ENCODE data around the gene HLA-F.

Gene HLA-F

DNA sequence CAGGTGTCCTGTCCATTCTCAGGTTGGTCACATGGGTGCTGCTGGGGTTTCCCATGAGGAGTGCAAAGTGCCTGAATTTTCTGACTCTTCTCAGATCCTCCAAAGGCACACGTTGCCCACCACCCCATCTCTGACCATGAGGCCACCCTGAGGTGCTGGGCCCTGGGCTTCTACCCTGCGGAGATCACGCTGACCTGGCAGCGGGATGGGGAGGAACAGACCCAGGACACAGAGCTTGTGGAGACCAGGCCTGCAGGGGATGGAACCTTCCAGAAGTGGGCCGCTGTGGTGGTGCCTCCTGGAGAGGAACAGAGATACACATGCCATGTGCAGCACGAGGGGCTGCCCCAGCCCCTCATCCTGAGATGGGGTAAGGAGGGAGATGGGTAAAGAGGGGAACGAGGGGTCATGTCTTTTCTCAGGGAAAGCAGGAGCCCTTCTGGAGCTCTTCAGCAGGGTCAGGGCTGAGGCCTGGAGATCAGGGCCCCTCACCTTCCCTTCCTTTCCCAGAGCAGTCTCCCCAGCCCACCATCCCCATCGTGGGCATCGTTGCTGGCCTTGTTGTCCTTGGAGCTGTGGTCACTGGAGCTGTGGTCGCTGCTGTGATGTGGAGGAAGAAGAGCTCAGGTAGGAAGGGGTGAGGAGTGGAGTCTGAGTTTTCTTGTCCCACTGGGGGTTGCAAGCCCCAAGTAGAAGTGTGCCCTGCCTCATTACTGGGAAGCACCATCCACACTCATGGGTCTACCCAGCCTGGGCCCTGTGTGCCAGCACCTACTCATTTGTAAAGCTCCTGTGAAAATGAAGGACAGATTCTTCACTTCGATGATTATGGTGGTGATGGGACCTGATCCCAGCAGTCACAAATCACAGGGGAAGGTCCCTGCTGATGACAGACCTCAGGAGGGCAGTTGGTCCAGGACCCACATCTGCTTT lies 2.0 kb downstream of the HLA-F start:
- DNase-seq (ENCODE audit: low read depth in 2 of 2), result no peak

- no peak for DNase-seq (ENCODE audit: low read depth in 2 of 2)
These were observed 2.8 kb downstream of the HLA-F start for GRCh38 chr6:29726001-29726400.

DNA sequence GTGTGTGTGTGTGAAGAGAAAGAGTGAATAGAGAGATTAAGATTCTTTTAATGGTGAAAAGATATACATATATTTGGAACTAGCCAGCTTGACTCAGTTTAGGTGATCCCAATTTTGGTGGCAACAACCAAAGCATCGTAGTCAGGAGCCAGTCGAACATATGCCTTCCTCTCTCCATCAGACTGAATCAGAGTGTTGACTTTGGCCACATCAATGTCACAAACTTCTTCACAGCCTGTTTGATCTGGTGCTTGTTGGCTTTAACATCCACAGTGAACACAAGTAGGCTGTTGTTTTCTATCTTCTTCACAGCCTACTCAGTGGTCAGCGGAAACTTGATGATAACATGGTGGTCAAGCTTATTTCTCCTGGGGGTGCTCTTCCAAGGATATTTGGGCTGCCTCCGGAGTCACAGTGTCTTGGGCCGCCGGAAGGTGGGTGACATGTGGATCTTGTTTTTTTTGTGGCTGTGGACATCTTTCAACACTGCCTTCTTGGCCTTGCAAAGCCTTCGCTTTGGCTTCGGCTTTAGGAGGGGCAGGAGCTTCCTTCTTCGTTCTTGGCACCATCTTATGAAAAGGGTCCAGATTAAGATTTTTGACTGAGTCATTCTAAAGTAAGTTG lies 3.4 kb downstream of the HLA-F start:
- DNase-seq (ENCODE audit: low read depth in 2 of 2), result no peak

DNA sequence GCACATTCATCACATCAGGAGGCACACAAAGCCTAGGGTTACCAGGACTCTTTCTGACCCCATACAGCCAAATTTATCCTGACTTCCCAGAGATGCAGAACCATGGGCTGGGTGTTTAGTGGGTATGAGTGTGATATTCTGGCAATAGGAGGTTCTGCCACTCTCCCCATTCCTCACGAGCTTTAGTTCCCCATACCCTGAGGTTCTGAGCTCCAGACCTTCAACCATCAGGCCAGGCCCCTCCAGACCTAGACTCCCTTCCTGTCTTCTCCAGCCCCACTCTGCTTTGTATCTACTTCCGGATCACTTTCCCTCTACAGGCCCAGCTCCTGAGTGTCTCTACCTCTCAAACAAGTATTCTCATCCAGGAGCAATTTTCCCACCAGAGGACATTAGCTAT lies 4.4 kb downstream of the HLA-F start:
- no peak for DNase-seq (ENCODE audit: low read depth in 2 of 2)

GRCh38 chr6:29728173-29728874 lies 5.1 kb downstream of the HLA-F start:
- no peak for DNase-seq (ENCODE audit: low read depth in 2 of 2)

DNA sequence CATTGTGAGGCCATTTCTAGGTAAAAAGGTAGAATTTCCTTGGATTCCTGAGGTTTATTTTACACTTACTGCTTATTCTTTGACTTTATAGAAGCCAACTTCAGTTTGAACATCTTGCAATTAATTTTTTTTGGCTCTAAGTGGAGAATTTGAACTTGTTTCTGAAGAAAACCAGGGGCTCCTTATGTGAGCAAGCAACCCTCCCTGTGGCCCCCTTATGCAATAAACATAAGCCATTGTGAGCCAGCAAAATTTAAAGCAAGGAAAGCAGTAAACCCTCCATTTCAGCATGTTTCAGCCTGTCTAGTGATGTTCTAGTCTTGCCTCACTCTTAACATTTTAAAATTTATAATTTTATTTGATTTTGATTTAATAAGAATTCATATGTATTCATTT lies 5.6 kb downstream of the HLA-F start:
- no peak for DNase-seq (ENCODE audit: low read depth in 2 of 2)

DNA sequence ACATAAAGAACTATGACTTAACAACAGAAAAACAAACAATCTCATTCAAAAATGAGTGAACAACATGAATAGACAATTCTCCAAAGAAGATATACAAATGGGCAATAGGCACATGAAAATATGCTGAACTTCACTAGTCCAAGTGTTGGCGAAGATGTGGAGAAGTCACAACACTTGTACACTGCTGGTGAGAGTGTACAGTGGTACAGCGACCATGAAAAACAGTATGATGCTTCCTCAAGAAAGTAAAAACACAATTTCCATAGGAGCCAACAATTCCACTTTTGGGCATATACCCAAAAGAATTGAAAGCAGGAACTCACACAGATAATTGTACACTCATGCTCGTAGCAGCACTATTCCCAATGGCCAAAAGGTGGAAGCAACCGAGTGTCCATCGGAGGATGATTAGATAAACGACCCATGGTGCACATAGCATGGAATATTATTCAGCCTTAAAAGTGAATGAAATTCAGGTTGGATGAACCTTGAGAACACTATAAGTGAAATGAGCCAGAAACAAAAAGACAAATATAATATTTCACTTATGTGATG lies 6.6 kb downstream of the HLA-F start:
- no peak for DNase-seq (ENCODE audit: low read depth in 2 of 2)

DNA sequence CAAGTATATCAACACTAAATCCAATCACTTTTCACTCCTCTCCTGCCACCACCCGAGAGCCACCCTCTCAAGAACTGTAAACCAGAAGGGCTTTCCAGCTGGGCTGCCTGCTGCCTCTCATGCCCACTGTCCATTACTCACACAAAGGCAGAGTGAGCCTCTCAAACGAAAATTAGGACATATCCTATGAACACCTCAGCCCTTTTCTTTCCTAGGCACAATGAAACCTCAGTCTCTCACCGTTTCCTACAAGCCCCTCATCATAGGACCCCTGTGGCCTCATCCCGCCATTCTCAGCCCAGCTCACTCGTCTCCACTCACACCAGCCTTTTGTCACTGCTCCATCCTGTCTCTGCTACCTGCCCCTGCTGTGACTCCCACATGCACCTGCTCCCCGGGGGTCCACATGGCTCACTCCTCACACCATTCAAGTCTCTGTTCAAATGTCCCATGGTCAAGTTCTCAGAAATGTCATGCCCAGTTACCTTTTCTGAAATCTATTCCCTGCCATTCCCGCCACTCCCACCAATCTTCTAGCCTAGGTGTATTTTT lies 7.4 kb downstream of the HLA-F start:
- no peak for DNase-seq (ENCODE audit: low read depth in 2 of 2)

DNA sequence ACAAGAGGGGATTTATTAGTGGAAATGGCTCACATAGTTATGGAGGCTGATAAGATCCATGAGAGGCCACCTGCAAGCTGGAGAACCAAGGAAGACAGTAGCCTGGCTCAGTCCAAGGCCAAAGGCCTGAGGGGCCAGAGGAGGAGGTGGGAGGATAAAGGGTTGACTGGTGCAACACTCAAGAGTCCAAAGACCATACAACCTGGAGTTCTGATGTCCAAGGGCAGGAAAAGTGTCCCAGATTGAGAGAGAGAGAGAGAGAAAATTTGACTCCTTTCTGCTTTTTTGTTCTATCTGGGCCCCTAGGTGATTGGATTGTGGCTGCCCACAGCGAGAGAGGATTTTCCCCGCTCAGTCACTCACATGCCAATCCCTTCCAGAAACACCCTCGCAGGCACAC lies 8.0 kb downstream of the HLA-F start:
- DNase-seq (ENCODE audit: low read depth in 2 of 2), result no peak

GRCh38 chr6:29733057-29733456 lies 9.8 kb downstream of the HLA-F start:
- no peak for DNase-seq (ENCODE audit: low read depth in 2 of 2)

DNA sequence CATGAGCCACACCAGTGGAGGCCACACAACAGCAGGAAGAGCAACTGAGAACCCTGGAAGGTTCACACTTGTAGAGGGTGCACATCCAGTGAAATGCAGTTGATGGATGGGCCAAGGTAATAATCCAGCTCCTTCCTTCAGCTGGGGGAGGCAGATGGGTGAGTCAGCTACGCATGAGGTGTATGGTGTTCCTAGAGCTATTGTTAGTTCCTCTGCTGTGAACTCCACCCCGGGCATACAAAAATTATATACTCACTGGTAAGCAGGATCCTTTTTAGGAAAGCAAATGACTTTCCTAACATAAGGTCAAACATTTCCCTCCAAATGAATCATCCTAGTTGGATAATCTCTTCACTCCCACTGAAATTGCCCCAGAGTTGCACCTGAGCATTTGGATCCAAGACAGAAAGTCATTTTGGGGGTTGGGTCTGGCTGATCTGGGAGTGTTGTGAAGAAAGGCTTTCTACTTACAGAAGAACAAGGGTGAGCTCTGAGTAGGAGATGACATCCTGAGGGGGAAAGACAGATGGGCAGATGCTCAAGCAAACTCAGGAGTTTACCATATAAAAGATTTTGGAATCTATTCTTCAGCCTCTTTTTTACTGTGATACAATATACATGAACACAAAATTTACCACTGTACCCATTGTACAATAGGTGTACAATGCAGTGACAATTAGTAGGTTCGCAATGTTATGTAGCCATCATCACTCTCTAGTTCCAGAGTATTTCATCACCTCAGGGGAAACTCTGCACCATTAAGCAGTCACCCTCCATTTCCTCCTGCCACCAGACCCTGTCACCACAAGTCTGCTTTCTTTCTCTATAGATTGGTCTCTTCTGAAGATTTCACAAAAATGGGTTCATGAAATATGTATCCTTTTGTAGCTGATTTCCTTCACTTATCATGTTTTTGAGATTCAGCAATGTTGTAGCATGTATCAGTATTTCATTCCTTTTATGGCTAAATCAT lies 11.1 kb downstream of the HLA-F start:
- no peak for DNase-seq (ENCODE audit: low read depth in 2 of 2)

DNA sequence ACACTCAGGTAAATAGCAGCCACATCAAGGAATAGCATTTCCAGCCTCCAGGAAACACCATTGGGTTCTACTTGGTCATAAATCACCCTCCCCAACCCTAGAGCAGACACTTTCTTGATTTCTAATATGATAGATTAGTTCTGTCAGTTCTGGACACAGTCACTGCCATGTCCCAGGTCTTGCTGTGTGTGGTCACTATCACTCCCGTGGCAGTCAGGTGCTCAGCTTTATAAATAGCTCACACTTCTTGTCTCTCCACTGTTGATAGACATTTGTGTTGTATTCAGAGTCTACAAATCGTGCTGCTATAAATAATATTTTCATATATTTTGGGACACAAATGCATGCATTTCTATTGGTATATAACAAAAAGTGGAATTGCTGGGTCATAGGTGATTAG lies 13.3 kb downstream of the HLA-F start:
- DNase-seq (ENCODE audit: low read depth in 2 of 2), result no peak

DNA sequence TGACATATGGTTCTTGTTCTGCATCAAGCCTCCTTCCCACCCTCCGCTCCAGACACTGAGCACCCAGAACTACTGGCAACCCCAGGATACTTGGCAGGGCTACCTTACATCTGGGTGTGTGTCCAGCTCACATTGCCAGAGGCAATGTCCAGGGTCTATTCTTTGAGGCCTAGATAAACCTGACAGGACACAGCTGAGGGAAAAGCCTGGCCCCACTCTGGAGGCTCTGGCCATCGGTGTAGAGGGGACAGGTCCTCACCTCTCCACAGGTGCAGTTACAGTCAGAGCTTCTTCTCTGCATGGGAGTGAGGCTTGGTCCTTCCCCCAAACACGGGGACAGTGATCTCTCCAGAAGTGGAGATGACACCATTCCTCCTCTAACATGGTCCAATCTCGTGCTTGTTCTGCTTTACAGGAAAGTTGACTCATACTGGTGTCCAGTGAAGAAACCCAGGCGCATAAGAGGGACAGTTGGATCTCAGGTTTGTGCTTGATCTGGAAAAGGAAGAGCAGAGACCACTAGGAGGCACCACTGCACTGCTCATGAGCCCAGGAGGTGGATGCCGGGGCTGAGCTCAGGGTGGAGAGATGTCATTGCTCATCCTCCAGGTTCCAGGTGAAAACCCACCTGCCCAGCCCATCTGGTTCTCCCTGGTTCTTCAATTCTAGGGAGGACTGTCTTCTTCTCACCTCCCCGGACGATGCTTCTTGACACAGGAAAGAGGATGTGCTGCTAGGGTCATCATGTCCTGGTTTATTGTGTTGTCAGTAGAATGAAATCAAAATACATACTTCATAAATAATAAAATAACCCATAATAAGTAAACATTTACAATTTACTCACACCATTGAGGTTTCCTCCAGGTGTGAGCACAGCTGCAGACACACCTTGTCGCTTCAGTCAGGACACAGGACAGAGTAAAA lies 14.7 kb downstream of the HLA-F start:
- peak; percentile 7 to 10 for DNase-seq (ENCODE audit: low read depth in 2 of 2)

GRCh38 chr6:29739136-29739881 lies 16.1 kb downstream of the HLA-F start:
- no peak for DNase-seq (ENCODE audit: low read depth in 2 of 2)

- no peak for DNase-seq (ENCODE audit: low read depth in 2 of 2)
These were observed 16.6 kb downstream of the HLA-F start for GRCh38 chr6:29739882-29740261.

- no peak for DNase-seq (ENCODE audit: low read depth in 2 of 2)
These were observed 18.4 kb downstream of the HLA-F start for GRCh38 chr6:29741592-29741991.

DNA sequence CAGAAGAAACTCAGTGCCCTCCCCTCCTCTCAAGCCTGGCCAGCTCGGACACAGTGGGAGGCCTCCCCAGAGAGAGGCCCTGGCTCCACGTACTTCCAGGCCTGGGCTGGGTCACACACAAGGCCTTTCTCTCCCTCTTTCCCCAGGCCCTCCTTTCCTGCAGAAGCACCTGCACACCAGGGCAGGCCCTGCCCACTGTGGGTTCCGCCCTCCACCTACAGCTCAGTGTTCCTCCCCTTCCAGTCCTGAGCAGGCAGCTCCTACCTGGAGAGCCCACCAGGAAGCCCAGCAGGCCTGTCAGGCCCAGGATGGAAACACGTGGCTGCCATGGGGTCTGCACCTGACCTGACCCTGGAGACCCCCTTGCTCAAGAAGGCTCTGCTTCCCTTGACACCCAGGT lies 18.9 kb downstream of the HLA-F start:
- no peak for DNase-seq (ENCODE audit: low read depth in 2 of 2)

DNA sequence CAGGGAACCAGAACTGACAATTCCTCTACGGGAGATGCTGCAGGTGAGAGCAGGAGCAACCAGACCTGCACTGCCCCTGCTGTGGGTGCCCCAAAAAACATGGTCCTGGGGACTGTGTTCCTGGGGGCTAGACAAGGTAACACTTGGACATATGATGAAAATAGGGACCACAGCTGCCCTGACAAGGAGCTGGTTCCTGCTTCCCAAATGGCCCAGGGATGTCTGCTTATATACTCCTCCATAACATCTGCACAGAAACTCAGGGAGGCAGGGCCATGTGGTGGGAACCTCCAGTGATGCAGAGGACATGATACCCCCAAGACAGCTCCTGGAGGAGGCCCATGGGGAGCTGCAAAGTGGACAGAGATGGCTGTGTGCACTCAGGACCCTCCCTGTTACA lies 19.8 kb downstream of the HLA-F start:
- no peak for DNase-seq (ENCODE audit: low read depth in 2 of 2)

GRCh38 chr6:29743568-29743967 lies 20.3 kb downstream of the HLA-F start:
- no peak for DNase-seq (ENCODE audit: low read depth in 2 of 2)
